DOHH2 (cell line): ENCODE data around the gene DSCAM.

Source experiments
- H3F3A ChIP-seq: fragments of 200-600 bp; sonication (generic), shearing (Covaris generic); 2 replicates; pipeline ENCODE4 v1.6.0; 2016; ENCODE audit warnings: antibody characterized with exemption, mild to moderate bottlenecking; ENCODE audit not compliant: control insufficient read depth, insufficient read depth
- H3K27ac ChIP-seq: fragments of 200-600 bp; sonication (generic); 2 replicates; pipeline ENCODE4 v1.5.1; 2014; ENCODE audit warnings: low read depth, mild to moderate bottlenecking, low read length, moderate library complexity
- H3K27me3 ChIP-seq: fragments of 200-600 bp; sonication (generic); 2 replicates; pipeline ENCODE4 v1.6.1; 2014; ENCODE audit warnings: mild to moderate bottlenecking, low read length, mixed read lengths; ENCODE audit not compliant: control insufficient read depth
- H3K36me3 ChIP-seq: fragments of 200-600 bp; sonication (generic); 2 replicates; pipeline ENCODE4 v1.6.1; 2014; ENCODE audit warnings: mild to moderate bottlenecking, low read length, moderate library complexity, mixed read lengths; ENCODE audit not compliant: control insufficient read depth
- H3K4me1 ChIP-seq: fragments of 200-600 bp; sonication (generic); 2 replicates; pipeline ENCODE4 v1.6.1; 2014; ENCODE audit warnings: mild to moderate bottlenecking, low read length, mixed read lengths; ENCODE audit not compliant: control insufficient read depth
- H3K4me2 ChIP-seq: fragments of 200-600 bp; sonication (generic); 2 replicates; pipeline ENCODE4 v1.6.0; 2014; ENCODE audit warnings: mild to moderate bottlenecking, low read length, moderate library complexity
- H3K4me3 ChIP-seq: fragments of 200-600 bp; sonication (generic); 2 replicates; pipeline ENCODE4 v1.5.1; 2014; ENCODE audit warnings: mild to moderate bottlenecking, low read length, mixed read lengths
- H3K79me2 ChIP-seq: fragments of 200-600 bp; sonication (generic); 2 replicates; pipeline ENCODE4 v1.6.1; 2014; ENCODE audit warnings: mild to moderate bottlenecking, low read length, mixed read lengths; ENCODE audit not compliant: control insufficient read depth
- H3K9me2 ChIP-seq: fragments of 200-600 bp; sonication (generic); replicated peaks from 2 replicates; pipeline ENCODE4 v1.6.1; 2014; ENCODE audit warnings: mild to moderate bottlenecking, low read length, mixed read lengths; ENCODE audit not compliant: control insufficient read depth
- H3K9me3 ChIP-seq: fragments of 200-600 bp; sonication (generic); 2 replicates; pipeline ENCODE4 v1.6.1; 2014; ENCODE audit warnings: antibody characterized with exemption, low read length, mixed read lengths; ENCODE audit not compliant: control insufficient read depth, insufficient read depth
- H4K20me1 ChIP-seq: fragments of 200-600 bp; sonication (generic); 2 replicates; pipeline ENCODE4 v1.6.0; 2014; ENCODE audit warnings: low read depth, mild to moderate bottlenecking, antibody characterized with exemption, low read length, moderate library complexity; ENCODE audit not compliant: control insufficient read depth, insufficient read depth
- CTCF ChIP-seq: fragments of 200-600 bp; sonication (generic); IDR thresholded peaks from one replicate; pipeline ENCODE4 v1.5.1; 2014; ENCODE audit warnings: antibody characterized with exemption, mild to moderate bottlenecking, low read depth, low read length; ENCODE audit not compliant: poor library complexity, severe bottlenecking
- EZH2phosphoT487 ChIP-seq: fragments of 200-600 bp; sonication (generic); IDR thresholded peaks from 2 replicates; pipeline ENCODE4 v1.6.1; 2017; ENCODE audit warnings: borderline replicate concordance, mild to moderate bottlenecking, antibody characterized with exemption, low read length, moderate library complexity, mixed read lengths

The DSCAM gene

DNA sequence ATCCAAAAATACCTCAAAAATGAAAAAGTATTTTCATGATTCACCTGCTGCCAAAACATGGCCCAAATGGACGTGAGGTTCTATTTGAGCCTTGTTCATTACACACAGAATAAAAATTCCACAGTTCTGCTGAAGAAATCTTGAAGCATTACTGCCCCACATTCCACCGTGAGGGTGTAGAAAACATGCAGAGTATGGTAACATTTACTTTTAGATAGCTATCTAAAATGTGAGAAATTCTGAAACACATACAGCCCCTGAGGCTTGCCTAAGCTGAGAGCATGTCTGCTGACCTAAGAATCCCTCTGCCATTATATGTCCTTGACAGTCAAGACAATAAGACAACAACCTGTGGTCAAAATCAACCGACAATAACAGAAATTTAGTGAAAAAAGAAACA lies 186.5 kb downstream of the DSCAM start:
- H4K20me1 ChIP-seq: no peaks in the 10 kb centered on the region
- no peaks in the 10 kb centered on the region for H3K4me1 ChIP-seq
- no peaks in the 10 kb centered on the region for H3F3A ChIP-seq
- peaks cover 6% of the 10 kb centered on the region; the same call in 1 of the 2 replicates for H3K9me3 ChIP-seq
- no peak overlapping the region for H3K27ac ChIP-seq
- H3K79me2 ChIP-seq: no peaks in the 10 kb centered on the region
- H3K4me3 ChIP-seq: no peak overlapping the region
- no peaks in the 10 kb centered on the region for H3K9me2 ChIP-seq
- TF ChIP-seq CTCF: no peak
- TF ChIP-seq EZH2phosphoT487: no peak
- no peak overlapping the region for H3K4me2 ChIP-seq
- H3K36me3 ChIP-seq: no peaks in the 10 kb centered on the region
- no peaks in the 10 kb centered on the region for H3K27me3 ChIP-seq

DNA sequence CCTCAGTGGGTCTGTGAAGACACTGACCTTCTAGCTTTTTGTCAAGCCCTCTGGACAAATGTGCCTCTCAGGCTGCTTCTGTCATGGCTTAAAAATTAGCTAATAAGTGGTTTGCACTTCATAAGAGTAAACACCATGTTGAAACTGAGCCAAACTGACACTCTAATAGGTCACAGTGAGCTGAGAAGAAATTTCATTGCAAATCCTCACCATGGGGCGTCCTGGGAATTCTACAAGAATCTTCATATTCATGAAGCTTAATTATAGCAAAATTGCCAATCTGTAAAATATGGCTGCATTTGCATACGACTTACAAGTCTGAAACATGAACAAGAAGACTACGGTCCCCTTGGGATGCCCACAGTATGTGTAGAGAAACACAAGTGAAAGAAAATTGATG lies 188.6 kb downstream of the DSCAM start:
- peaks cover 6% of the 10 kb centered on the region; the same call in 1 of the 2 replicates for H3K9me3 ChIP-seq
- H3F3A ChIP-seq: no peaks in the 10 kb centered on the region
- H3K27ac ChIP-seq: no peak overlapping the region
- no peaks in the 10 kb centered on the region for H3K27me3 ChIP-seq
- no peak overlapping the region for H3K4me2 ChIP-seq
- TF ChIP-seq CTCF: no peak
- TF ChIP-seq EZH2phosphoT487: no peak
- no peak overlapping the region for H3K4me3 ChIP-seq
- H4K20me1 ChIP-seq: no peaks in the 10 kb centered on the region
- no peaks in the 10 kb centered on the region for H3K79me2 ChIP-seq
- no peaks in the 10 kb centered on the region for H3K4me1 ChIP-seq
- H3K36me3 ChIP-seq: no peaks in the 10 kb centered on the region
- H3K9me2 ChIP-seq: no peaks in the 10 kb centered on the region

- Histone ChIP-seq H3K36me3 (no peaks in the 10 kb centered on the region), H3K4me2 (no peak overlapping the region), H3K4me1 (no peaks in the 10 kb centered on the region), H3K79me2 (no peaks in the 10 kb centered on the region), H3K4me3 (no peak overlapping the region), H3K27ac (no peak overlapping the region), H3K9me2 (no peaks in the 10 kb centered on the region), H3K27me3 (no peaks in the 10 kb centered on the region), H3F3A (no peaks in the 10 kb centered on the region), H3K9me3 (peaks cover 18% of the 10 kb centered on the region; the same call in 1 of the 2 replicates), H4K20me1 (no peaks in the 10 kb centered on the region)
- TF ChIP-seq EZH2phosphoT487 (no peak), CTCF (no peak)
Observed at GRCh38 chr21:40652436-40652835, 194.5 kb downstream of the DSCAM start.
